Measurements from ENCODE around the gene SNAI1. TPM values are rescaled to one million over a fixed set of nuclear protein-coding genes. Genes with fewer than 3 reads are reported as not detected.

SNAI1 gene
- polyA plus RNA-seq, 1 donor (not counting 4 experiments of a cell fraction or from before 2014, with no cell fraction given): not detected

- Histone ChIP-seq H3K4me2 (ENCODE audit: control insufficient read depth, extremely low read depth, insufficient read depth, low read depth, low read length) (no peak overlapping the region), H3K36me3 (ENCODE audit: control insufficient read depth in 2 of 2, extremely low read depth in 1 of 2, insufficient read depth in 2 of 2, low read length in 2 of 2) (no peaks in the 10 kb centered on the region), H3K27me3 (ENCODE audit: control insufficient read depth, extremely low read depth, insufficient read depth, low read length) (no peaks in the 10 kb centered on the region), H3K79me2 (ENCODE audit: control insufficient read depth, insufficient read depth, low read length) (no peaks in the 10 kb centered on the region), H4K20me1 (ENCODE audit: control insufficient read depth, extremely low read depth, insufficient read depth, low read length) (no peaks in the 10 kb centered on the region), H3K9me1 (ENCODE audit: control insufficient read depth, extremely low read depth, insufficient read depth, low read length) (no peaks in the 10 kb centered on the region), H3K9ac (ENCODE audit: control insufficient read depth, extremely low read depth, insufficient read depth, low read length) (no peak overlapping the region), H3K27ac (ENCODE audit: control insufficient read depth, insufficient read depth, low read length) (no peak overlapping the region), H3K4me3 (ENCODE audit: control insufficient read depth in 2 of 3, extremely low read depth in 1 of 3, insufficient read depth in 2 of 3, low read depth in 1 of 3, low read length in 3 of 3) (no peak overlapping the region), H3K9me3 (ENCODE audit: control insufficient read depth, low read depth, low read length) (no peaks in the 10 kb centered on the region), H3K4me1 (ENCODE audit: control insufficient read depth, extremely low read depth, insufficient read depth, low read length) (no peaks in the 10 kb centered on the region), H2AFZ (ENCODE audit: control insufficient read depth, low read length) (no peak overlapping the region)
- FAIRE-seq (no peak), DNase-seq (ENCODE audit: low read depth, low spot score) (no peak)
- dilution Hi-C loops (cut with MboI; ENCODE audit: extremely low pct_ligation_motif_present, low sequenced_read_pairs): no loop called here
- TF ChIP-seq CTCF (optimal IDR thresholded peaks at IDR 0.05 in 1 of 3, IDR thresholded peaks at IDR 0.05 in 1 of 3, conservative IDR thresholded peaks at IDR 0.05 in 1 of 3; ENCODE audit: extremely low read depth in 1 of 3, insufficient read depth in 2 of 3, low read length in 3 of 3) (no peak), EZH2 (IDR thresholded peaks at IDR 0.05; ENCODE audit: low read length) (no peak)
These were observed 44.9 kb downstream of the SNAI1 start for GRCh38 chr20:50027611-50028105.

GRCh38 chr20:50029083-50029696 is 46.4 kb downstream of the SNAI1 start:
- Histone ChIP-seq H3K4me2 (ENCODE audit: control insufficient read depth, extremely low read depth, insufficient read depth, low read depth, low read length) (no peak overlapping the region), H3K9me1 (ENCODE audit: control insufficient read depth, extremely low read depth, insufficient read depth, low read length) (peaks cover 3% of the 10 kb centered on the region), H3K27ac (ENCODE audit: control insufficient read depth, insufficient read depth, low read length) (no peak overlapping the region), H3K4me1 (ENCODE audit: control insufficient read depth, extremely low read depth, insufficient read depth, low read length) (peaks cover 5% of the 10 kb centered on the region), H3K79me2 (ENCODE audit: control insufficient read depth, insufficient read depth, low read length) (no peaks in the 10 kb centered on the region), H2AFZ (ENCODE audit: control insufficient read depth, low read length) (no peak overlapping the region), H3K9ac (ENCODE audit: control insufficient read depth, extremely low read depth, insufficient read depth, low read length) (no peak overlapping the region), H3K27me3 (ENCODE audit: control insufficient read depth, extremely low read depth, insufficient read depth, low read length) (no peaks in the 10 kb centered on the region), H3K9me3 (ENCODE audit: control insufficient read depth, low read depth, low read length) (no peaks in the 10 kb centered on the region), H4K20me1 (ENCODE audit: control insufficient read depth, extremely low read depth, insufficient read depth, low read length) (peaks cover 2% of the 10 kb centered on the region), H3K36me3 (ENCODE audit: control insufficient read depth in 2 of 2, extremely low read depth in 1 of 2, insufficient read depth in 2 of 2, low read length in 2 of 2) (no peaks in the 10 kb centered on the region), H3K4me3 (ENCODE audit: control insufficient read depth in 2 of 3, extremely low read depth in 1 of 3, insufficient read depth in 2 of 3, low read depth in 1 of 3, low read length in 3 of 3) (no peak overlapping the region)
- TF ChIP-seq CTCF (optimal IDR thresholded peaks at IDR 0.05 in 1 of 3, IDR thresholded peaks at IDR 0.05 in 1 of 3, conservative IDR thresholded peaks at IDR 0.05 in 1 of 3; ENCODE audit: extremely low read depth in 1 of 3, insufficient read depth in 2 of 3, low read length in 3 of 3) (no peak), EZH2 (IDR thresholded peaks at IDR 0.05; ENCODE audit: low read length) (no peak)
- DNase-seq (ENCODE audit: low read depth, low spot score) (no peak), FAIRE-seq (no peak)
- dilution Hi-C loops (cut with MboI; ENCODE audit: extremely low pct_ligation_motif_present, low sequenced_read_pairs): no loop called here

All from keratinocyte (primary cell).